ENCODE measurements around the gene SENP6. TPM values are rescaled to one million over a fixed set of nuclear protein-coding genes. Genes with fewer than 3 reads are reported as not detected.

Gene SENP6
- total and polyA plus RNA-seq, 4 donors: 12.2 to 42.3 (median 26.8) TPM

DNA sequence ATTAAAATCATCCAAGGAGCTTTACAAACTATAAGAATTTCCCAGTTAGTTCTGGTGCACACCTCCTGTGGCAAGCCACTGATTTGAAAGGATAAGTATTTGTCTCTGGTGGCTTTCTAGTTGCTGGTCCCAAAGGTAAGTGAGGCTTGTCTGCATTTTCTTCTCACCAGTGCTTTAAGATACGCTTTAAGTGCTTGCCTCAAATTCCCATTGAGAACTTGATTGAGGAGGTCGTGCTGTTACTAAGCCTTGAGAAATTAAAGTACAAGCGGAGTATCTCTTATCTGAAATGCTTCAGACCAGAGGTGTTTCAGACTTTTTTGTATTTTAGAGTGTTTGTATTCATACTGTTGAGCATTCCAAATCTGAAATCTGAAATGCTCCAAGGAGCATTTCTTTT, 117.5 kb downstream of the SENP6 start:
- H3K4me3 ChIP-seq (ENCODE audit: low read depth in 1 of 3, low read length in 3 of 3): no peak overlapping the region
- WGBS: 96% methylated on average over 3 of the region's 3 CpGs
- no peak overlapping the region for H3K27ac ChIP-seq (ENCODE audit: low read depth in 1 of 2, low read length in 2 of 2)
- no peaks in the 10 kb centered on the region for H3K27me3 ChIP-seq (ENCODE audit: control insufficient read depth in 4 of 4, insufficient read depth in 4 of 4, low read length in 3 of 4)
- no peak for DNase-seq (ENCODE audit: low spot score)
- H3K36me3 ChIP-seq (ENCODE audit: control insufficient read depth in 4 of 4, insufficient read depth in 3 of 4, low read depth in 1 of 4, low read length in 3 of 4): peaks cover 0 to 14% (median 10%) of the 10 kb centered on the region in 4 donors
- no peaks in the 10 kb centered on the region for H3K4me1 ChIP-seq (ENCODE audit: control insufficient read depth in 4 of 4, insufficient read depth in 4 of 4, low read length in 3 of 4)
- TF ChIP-seq, protein P1, sequence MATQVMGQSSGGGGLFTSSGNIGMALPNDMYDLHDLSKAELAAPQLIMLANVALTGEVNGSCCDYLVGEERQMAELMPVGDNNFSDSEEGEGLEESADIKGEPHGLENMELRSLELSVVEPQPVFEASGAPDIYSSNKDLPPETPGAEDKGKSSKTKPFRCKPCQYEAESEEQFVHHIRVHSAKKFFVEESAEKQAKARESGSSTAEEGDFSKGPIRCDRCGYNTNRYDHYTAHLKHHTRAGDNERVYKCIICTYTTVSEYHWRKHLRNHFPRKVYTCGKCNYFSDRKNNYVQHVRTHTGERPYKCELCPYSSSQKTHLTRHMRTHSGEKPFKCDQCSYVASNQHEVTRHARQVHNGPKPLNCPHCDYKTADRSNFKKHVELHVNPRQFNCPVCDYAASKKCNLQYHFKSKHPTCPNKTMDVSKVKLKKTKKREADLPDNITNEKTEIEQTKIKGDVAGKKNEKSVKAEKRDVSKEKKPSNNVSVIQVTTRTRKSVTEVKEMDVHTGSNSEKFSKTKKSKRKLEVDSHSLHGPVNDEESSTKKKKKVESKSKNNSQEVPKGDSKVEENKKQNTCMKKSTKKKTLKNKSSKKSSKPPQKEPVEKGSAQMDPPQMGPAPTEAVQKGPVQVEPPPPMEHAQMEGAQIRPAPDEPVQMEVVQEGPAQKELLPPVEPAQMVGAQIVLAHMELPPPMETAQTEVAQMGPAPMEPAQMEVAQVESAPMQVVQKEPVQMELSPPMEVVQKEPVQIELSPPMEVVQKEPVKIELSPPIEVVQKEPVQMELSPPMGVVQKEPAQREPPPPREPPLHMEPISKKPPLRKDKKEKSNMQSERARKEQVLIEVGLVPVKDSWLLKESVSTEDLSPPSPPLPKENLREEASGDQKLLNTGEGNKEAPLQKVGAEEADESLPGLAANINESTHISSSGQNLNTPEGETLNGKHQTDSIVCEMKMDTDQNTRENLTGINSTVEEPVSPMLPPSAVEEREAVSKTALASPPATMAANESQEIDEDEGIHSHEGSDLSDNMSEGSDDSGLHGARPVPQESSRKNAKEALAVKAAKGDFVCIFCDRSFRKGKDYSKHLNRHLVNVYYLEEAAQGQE (IDR thresholded peaks at IDR 0.05): no peak
- TF ChIP-seq FOXA1 (IDR thresholded peaks at IDR 0.05): no peak
- H3K9ac ChIP-seq (ENCODE audit: low read depth in 1 of 2, low read length in 2 of 2): no peak overlapping the region
- no peaks in the 10 kb centered on the region for H3K9me3 ChIP-seq (ENCODE audit: control insufficient read depth in 4 of 4, low read length in 3 of 4)

- DNase-seq (ENCODE audit: low spot score): no peak
- H3K27ac ChIP-seq (ENCODE audit: low read depth in 1 of 2, low read length in 2 of 2): no peak overlapping the region
- H3K4me1 ChIP-seq (ENCODE audit: control insufficient read depth in 4 of 4, insufficient read depth in 4 of 4, low read length in 3 of 4): no peaks in the 10 kb centered on the region
- no peak for TF ChIP-seq GABPA (IDR thresholded peaks at IDR 0.05 in 1 of 2, conservative IDR thresholded peaks at IDR 0.05 in 1 of 2)
- TF ChIP-seq, protein P2, sequence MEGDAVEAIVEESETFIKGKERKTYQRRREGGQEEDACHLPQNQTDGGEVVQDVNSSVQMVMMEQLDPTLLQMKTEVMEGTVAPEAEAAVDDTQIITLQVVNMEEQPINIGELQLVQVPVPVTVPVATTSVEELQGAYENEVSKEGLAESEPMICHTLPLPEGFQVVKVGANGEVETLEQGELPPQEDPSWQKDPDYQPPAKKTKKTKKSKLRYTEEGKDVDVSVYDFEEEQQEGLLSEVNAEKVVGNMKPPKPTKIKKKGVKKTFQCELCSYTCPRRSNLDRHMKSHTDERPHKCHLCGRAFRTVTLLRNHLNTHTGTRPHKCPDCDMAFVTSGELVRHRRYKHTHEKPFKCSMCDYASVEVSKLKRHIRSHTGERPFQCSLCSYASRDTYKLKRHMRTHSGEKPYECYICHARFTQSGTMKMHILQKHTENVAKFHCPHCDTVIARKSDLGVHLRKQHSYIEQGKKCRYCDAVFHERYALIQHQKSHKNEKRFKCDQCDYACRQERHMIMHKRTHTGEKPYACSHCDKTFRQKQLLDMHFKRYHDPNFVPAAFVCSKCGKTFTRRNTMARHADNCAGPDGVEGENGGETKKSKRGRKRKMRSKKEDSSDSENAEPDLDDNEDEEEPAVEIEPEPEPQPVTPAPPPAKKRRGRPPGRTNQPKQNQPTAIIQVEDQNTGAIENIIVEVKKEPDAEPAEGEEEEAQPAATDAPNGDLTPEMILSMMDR (IDR thresholded peaks at IDR 0.05; ENCODE audit: low read depth, low read length, missing input control): no peak
- no peak for TF ChIP-seq RAD21 (IDR thresholded peaks at IDR 0.05)
- TF ChIP-seq, protein P3, sequence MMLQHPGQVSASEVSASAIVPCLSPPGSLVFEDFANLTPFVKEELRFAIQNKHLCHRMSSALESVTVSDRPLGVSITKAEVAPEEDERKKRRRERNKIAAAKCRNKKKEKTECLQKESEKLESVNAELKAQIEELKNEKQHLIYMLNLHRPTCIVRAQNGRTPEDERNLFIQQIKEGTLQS (IDR thresholded peaks at IDR 0.05): no peak
- TF ChIP-seq FOXA1 (IDR thresholded peaks at IDR 0.05): no peak
- no peak for TF ChIP-seq JUND (IDR thresholded peaks at IDR 0.05)
- TF ChIP-seq, protein P1 (IDR thresholded peaks at IDR 0.05): no peak
- no peak for TF ChIP-seq ZBTB33 (IDR thresholded peaks at IDR 0.05)
- TF ChIP-seq TAF1 (conservative IDR thresholded peaks at IDR 0.05): no peak
- TF ChIP-seq SP1 (IDR thresholded peaks at IDR 0.05): no peak
- TF ChIP-seq FOXA2 (IDR thresholded peaks at IDR 0.05): no peak
- TF ChIP-seq HNF4A (conservative IDR thresholded peaks at IDR 0.05): no peak
- no peak for TF ChIP-seq YY1 (IDR thresholded peaks at IDR 0.05)
- TF ChIP-seq EGR1 (IDR thresholded peaks at IDR 0.05; ENCODE audit: low read depth in 2 of 2): no peak
- no peak for TF ChIP-seq HNF4G (IDR thresholded peaks at IDR 0.05)
- TF ChIP-seq RXRA (IDR thresholded peaks at IDR 0.05): no peak
- no peak for TF ChIP-seq NR2F2 (IDR thresholded peaks at IDR 0.05)
- TF ChIP-seq, protein P4, sequence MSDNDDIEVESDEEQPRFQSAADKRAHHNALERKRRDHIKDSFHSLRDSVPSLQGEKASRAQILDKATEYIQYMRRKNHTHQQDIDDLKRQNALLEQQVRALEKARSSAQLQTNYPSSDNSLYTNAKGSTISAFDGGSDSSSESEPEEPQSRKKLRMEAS (IDR thresholded peaks at IDR 0.05): no peak
- H3K36me3 ChIP-seq (ENCODE audit: control insufficient read depth in 4 of 4, insufficient read depth in 3 of 4, low read depth in 1 of 4, low read length in 3 of 4): no peaks in the 10 kb centered on the region
- no peaks in the 10 kb centered on the region for H3K9me3 ChIP-seq (ENCODE audit: control insufficient read depth in 4 of 4, low read length in 3 of 4)
- no peak overlapping the region for H3K9ac ChIP-seq (ENCODE audit: low read depth in 1 of 2, low read length in 2 of 2)
- H3K27me3 ChIP-seq (ENCODE audit: control insufficient read depth in 4 of 4, insufficient read depth in 4 of 4, low read length in 3 of 4): no peaks in the 10 kb centered on the region
- WGBS: 96% methylated on average over 2 of the region's 2 CpGs
- H3K4me3 ChIP-seq (ENCODE audit: low read depth in 1 of 3, low read length in 3 of 3): no peak overlapping the region
These were observed 121.7 kb downstream of the SENP6 start for GRCh38 chr6:75723382-75723781.

Data from liver (tissue), 9 donors.